NK-92 (cell line): ENCODE data around the gene NDUFAF7.
"Not testable (repeated sequence)": the region's sequence is repeated elsewhere in the genome, so short reads cannot be mapped to it uniquely, and the experiment has no call there.

Experiments used
- DNase-seq: peaks from one replicate; lab custom pipeline; 2025; ENCODE audit not compliant: unreplicated experiment; lab: John Stamatoyannopoulos, UW

NDUFAF7 gene

GRCh38 chr2:37215250-37215649 lies 16.2 kb upstream of the NDUFAF7 start:
- DNase-seq, result no peak

- DNase-seq, result no peak
Observed at GRCh38 chr2:37219046-37219445, 12.4 kb upstream of the NDUFAF7 start.

GRCh38 chr2:37223131-37223530 lies 8.3 kb upstream of the NDUFAF7 start:
- no peak for DNase-seq

- no peak for DNase-seq
Observed at GRCh38 chr2:37224063-37224462, 7.4 kb upstream of the NDUFAF7 start.

DNA sequence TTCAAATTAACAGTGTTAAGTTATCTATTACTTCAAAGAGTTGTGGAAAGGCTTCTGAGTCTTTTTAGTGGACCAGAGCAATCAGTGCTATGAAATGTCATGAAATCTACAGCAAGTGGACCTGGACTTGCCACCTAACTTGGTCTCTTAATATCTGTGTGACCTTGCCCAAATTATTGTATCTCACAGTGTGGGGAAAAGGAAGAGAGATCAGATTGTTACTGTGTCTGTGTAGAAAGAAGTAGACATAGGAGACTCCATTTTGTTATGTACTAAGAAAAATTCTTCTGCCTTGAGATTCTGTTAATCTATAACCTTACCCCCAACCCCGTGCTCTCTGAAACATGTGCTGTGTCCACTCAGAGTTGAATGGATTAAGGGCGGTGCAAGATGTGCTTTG lies 6.3 kb upstream of the NDUFAF7 start:
- not testable (repeated sequence) for DNase-seq

DNA sequence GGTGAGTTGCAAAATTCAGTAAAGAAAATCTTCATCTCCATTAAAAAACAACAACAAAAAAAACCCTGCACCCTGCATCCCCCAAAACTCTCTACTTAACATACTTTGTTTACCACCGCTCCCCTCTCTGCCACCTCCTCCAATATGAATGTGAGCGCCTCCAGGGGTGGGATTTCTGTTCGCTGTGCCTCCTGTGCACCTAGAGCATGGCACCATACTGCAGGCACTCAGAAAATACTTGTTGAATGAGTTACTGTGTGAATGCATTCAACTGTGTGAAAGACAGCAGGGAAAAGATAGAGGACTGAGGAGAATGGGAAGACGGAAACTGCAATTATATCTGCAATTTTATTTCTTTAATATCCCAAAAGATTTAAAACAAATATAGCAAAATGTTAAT lies 4.6 kb upstream of the NDUFAF7 start:
- DNase-seq, result no peak

GRCh38 chr2:37228788-37229187 lies 2.7 kb upstream of the NDUFAF7 start:
- no peak for DNase-seq

DNA sequence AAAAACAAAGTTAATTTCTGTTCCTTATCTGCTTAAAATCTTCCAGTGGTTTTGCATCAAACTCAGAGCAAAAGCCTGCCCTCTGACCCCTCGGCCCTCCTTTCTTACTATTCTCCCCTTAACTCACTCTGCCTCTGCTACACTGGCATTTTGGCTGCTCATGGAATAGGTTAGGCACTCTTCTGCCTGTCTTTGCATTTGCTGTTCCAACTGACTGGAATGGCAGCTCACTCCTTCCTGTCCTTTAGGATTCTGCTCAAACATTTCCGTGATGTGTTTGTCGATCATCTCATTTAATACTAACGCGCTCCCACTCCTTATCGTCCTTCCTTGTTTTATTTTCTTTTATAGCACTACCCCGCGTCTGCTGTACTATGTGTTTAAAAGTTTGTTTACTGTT lies 877 bp upstream of the NDUFAF7 start:
- no peak for DNase-seq

DNA sequence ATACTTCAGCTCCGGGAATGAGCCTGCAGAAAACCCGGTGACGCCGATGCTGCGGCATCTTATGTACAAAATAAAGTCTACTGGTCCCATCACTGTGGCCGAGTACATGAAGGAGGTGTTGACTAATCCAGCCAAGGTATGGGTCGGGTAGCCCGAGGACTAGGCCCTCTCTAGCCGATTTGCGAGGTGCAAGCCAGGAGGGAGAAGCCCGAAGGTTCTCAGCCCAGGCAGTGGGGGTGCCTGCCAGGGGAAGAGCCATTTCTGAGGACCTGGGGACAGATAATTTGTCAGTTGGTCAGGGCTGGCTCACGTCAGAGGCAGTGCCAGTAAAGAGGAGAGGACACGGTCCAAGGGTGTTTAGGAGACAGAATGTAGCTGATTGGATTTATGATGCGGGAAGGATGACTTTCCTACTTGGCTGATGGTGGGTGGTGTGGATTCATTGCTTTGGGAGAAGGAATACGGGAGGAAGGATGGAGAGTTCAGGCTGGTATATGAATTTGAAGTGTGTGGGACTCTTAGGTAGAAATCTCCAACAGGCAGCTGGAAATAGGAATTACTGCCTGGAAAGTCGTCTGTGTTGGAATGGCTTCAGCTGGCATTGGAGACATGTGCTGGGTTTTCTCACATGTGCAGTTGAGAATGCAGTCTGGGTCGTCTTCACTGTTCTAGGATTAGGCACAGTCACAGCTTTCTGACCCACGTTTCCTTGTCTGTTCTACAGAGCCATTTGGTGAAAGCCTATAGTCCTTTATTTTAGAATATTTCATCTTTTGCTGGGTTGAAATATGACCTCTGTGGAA lies 874 bp downstream of the NDUFAF7 start:
- DNase-seq, result no peak

- DNase-seq, result no peak
Observed at GRCh38 chr2:37243435-37243834, 12.0 kb downstream of the NDUFAF7 start.

DNA sequence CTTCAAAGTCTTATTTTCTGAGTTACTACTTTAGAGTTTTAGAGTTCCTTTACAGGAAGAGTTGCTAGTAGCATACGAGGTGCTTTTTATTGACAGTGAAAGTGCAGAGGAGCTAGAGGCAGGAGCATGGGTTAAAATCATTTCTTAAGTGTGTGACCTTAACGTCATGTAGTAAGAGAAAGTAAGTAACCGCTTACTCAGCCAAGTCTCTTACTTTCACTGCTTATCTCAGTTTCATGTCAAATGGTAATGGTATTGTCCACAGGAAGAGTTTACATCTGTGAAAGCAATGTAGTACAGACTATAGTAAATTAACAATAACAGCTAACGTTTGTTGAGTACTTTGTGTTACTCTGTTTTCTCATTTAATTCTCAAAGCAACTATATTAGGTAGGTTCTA lies 12.6 kb downstream of the NDUFAF7 start:
- DNase-seq, result no peak

GRCh38 chr2:37244755-37245154 lies 13.3 kb downstream of the NDUFAF7 start:
- DNase-seq, result no peak

- no peak for DNase-seq
Observed at GRCh38 chr2:37246205-37246604, 14.7 kb downstream of the NDUFAF7 start.

DNA sequence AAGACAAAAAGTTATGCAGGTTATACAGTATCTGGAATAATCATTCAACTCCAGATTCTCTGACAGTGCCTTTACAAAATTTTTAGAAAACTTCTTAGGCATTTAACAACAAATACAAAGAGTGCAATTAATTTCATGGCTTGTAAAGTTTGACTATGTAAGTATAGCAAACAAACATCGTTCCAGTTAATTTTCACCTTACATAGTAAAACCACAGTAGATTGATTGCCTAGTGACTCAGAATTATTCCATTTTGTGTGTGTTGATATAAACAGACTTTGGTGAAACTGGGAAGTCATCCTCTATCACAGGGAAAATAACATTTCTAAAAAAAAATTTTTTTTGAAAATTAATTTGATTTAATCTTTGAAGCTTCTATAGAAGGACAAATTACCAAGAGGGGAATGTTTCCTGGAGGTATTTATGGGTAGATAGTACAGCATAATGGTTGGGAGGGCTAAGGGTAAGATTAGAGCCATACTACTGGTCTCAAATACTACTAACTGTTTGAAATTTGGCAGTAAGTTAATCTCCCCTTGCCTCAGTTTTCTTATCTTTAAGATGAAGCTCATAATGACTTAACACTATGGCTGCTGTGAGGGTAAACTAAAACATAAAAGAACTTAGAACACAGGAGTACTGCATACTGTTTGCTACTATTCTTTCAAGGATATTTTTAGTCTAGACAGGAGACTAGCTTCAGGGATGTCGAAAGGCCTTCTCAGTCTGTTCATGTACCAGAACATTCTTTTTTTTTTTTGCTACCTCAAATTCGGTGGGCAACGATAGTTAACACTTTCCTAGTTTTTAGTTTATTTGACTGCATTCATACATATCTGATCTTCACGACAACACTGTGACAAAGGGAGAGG lies 19.6 kb downstream of the NDUFAF7 start:
- no peak for DNase-seq

DNA sequence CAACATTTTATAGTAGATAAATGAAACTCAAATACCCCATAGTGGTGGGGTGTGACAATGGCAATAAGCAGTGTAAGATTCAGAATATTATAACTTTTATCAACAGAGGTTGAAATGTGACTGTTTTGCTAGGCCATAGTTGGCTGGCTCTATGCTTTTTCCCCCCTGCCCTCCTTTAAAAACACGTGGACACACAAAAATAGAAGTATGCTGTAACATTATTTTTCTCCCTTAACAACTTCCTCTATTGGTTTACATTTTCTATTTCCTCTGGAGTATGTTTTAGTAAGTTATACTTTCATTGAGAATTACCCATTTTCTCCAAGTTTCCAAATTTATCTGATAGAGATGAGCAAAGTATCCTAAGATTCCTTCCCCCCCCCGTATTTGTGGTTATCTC lies 31.1 kb downstream of the NDUFAF7 start:
- DNase-seq, result no peak

GRCh38 chr2:37263839-37264238 lies 32.4 kb downstream of the NDUFAF7 start:
- no peak for DNase-seq

DNA sequence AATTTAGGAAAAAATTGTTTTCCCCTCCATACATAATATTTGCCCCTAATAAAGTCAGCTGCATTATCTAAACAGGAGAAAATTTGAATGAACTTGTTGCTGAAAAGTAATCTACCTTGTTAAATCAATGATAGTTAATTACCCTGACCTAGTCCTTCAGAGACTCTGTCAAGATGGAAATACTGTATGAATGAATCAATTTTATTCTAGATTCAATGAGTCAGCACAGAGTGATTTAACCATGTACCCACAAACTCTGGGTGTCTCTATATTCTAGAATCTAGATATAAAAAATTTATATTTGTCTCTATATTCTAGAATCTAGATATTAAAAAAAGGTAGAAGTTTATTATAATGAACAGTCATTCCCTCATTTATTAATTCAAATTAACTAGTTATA lies 36.2 kb downstream of the NDUFAF7 start:
- no peak for DNase-seq

DNA sequence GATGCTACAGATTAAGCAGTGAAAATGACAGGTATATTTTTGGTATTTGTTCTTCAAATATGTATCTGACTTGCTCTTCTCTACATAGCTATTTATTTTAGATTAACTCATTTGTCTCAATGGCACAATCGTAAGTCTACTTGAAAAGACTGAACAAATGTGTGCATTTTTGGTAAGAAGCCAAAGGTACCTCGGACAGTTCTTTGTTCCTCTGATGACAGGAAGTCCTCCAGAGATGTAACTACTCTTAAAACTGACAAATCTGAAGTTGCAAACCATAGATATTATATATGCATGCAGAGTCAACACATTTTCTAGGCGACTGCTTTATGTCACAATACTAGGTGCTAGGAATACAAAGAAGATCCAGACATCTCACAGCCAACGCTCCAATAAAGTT lies 36.7 kb downstream of the NDUFAF7 start:
- no peak for DNase-seq

DNA sequence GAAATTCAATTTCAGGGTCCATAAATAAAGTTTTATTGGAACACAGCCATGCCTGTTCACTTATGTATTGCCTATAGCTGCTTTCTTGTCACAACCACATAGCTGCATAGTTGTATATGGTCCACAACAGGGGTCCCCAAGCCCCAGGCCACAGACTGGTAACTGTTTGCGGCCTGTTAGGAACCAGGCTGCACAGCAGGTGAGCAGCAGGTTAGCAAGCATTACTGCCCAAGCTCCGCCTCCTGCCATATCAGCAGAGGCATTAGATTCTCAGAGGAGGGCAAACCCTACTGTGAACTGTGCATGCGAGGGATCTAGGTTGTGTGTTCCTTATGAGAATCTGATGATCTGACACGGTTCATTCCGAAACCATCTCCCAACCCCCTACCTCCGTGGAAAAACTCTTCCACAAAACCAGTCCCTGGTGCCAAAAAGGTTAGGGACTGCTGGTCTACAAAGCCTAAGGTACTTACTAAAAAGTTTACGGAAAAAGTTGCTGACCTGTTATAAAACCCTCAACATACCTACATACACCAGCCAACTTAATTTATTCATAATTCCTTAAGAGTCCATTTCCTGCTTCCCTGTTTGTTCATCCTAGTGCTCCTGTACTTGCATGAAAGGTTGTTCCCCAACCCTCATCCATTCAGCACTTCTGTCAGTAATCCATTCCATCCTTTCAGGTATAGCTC lies 40.1 kb downstream of the NDUFAF7 start:
- DNase-seq, result no peak

- DNase-seq, result no peak
Observed at GRCh38 chr2:37274359-37274965, 43.0 kb downstream of the NDUFAF7 start.

DNA sequence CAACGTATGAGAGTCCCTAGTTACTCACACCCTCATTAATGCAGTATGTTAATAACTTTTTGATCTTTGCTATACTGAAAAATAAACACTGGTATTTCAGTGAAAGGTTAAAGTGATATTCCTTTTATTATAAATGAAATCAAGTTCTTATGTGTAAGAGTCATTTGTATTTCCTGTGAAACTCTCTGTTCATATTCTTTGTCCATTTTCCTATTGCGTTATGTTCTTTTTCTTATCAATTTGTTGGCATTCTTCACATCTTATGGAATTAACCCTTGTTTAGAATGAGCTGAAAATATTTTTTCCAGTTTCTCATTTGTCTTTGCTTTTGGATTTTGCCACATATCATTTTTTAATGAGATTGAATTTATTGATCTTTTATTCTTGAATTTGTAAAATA lies 44.8 kb downstream of the NDUFAF7 start:
- no peak for DNase-seq
